ENCODE measurements around the gene SNRK. TPM values are rescaled to one million over a fixed set of nuclear protein-coding genes. Genes with fewer than 3 reads are reported as not detected.

SNRK gene
- total and polyA plus RNA-seq, 2 experiments from 2014 or later: 5.5 to 18.8 TPM

GRCh38 chr3:43246976-43247375, 39.4 kb upstream of the SNRK start:
- DNase-seq (ENCODE audit: low spot score) (peak; percentile 25), ATAC-seq (no peak)
- no peaks in the 10 kb centered on the region; the same call in 1 of the 2 replicates for H3K4me1 ChIP-seq (ENCODE audit: insufficient read depth)
- peaks cover 10% of the 10 kb centered on the region; the same call in 1 of the 2 replicates for H3K9me2 ChIP-seq (ENCODE audit: insufficient read depth)
- Mint-ChIP-seq H3K36me3 (ENCODE audit: low read depth) (no peaks in the 10 kb centered on the region), H3K4me1 (peaks cover 22% of the 10 kb centered on the region), H3K27me3 (ENCODE audit: insufficient read depth, low read depth, poor library complexity) (peaks cover 4% of the 10 kb centered on the region), H3K27ac (no peak overlapping the region), H3K4me3 (no peak overlapping the region), H3K9me3 (peaks cover 14% of the 10 kb centered on the region; the same call in 2 of the 3 replicates)
- H3F3A ChIP-seq (replicated peaks; ENCODE audit: low read depth): no peaks in the 10 kb centered on the region
- H3K27me3 ChIP-seq (ENCODE audit: insufficient read depth): no peaks in the 10 kb centered on the region
- no peaks in the 10 kb centered on the region for H4K20me1 ChIP-seq (replicated peaks; ENCODE audit: insufficient read depth)
- H3K79me2 ChIP-seq (replicated peaks; ENCODE audit: insufficient read depth): no peaks in the 10 kb centered on the region
- TF ChIP-seq POLR2AphosphoS5 (IDR thresholded peaks at IDR 0.05; ENCODE audit: low read depth) (no peak), EZH2 (IDR thresholded peaks at IDR 0.05; ENCODE audit: low read depth, unreplicated experiment) (no peak), ZNF462 (CRISPR knock-in tag; IDR thresholded peaks at IDR 0.05) (no peak), STAT1 (IDR thresholded peaks at IDR 0.05; ENCODE audit: unreplicated experiment) (no peak), JUNB (IDR thresholded peaks at IDR 0.05; ENCODE audit: unreplicated experiment) (no peak), CTCF (conservative IDR thresholded peaks at IDR 0.05; ENCODE audit: low read depth in 2 of 2) (no peak), CREB1 (CRISPR knock-in tag; IDR thresholded peaks at IDR 0.05; ENCODE audit: low read depth) (no peak), EZH2phosphoT487 (IDR thresholded peaks at IDR 0.05; ENCODE audit: unreplicated experiment) (no peak), REST (IDR thresholded peaks at IDR 0.05; ENCODE audit: unreplicated experiment) (no peak), ZNF331 (CRISPR knock-in tag; IDR thresholded peaks at IDR 0.05; ENCODE audit: low read depth) (no peak), ZNF114 (CRISPR knock-in tag; IDR thresholded peaks at IDR 0.05) (no peak), ETS1 (IDR thresholded peaks at IDR 0.05) (no peak), NANOG (IDR thresholded peaks at IDR 0.05; ENCODE audit: borderline replicate concordance) (no peak)
- no peaks in the 10 kb centered on the region for H3K36me3 ChIP-seq (ENCODE audit: insufficient read depth)
- H3K4me3 ChIP-seq: no peak overlapping the region
- no peak overlapping the region for H3K27ac ChIP-seq (ENCODE audit: low read depth)
- no peak overlapping the region for H3K4me2 ChIP-seq
- no peak overlapping the region for H2AFZ ChIP-seq

Data from GM23338 (cell line).